Stimulated activated CD8-positive, alpha-beta memory T cell treated with anti-CD3 and anti-CD28 coated beads, Interleukin-7, amount 100 ng/mL, for 24 hours (primary cell): ENCODE measurements around the gene CPED1.

Experiments
- DNase-seq: peaks from one replicate; pipeline ENCODE4 v3.0.0-alpha.2; 2020; ENCODE audit warnings: low read depth

The CPED1 gene

DNA sequence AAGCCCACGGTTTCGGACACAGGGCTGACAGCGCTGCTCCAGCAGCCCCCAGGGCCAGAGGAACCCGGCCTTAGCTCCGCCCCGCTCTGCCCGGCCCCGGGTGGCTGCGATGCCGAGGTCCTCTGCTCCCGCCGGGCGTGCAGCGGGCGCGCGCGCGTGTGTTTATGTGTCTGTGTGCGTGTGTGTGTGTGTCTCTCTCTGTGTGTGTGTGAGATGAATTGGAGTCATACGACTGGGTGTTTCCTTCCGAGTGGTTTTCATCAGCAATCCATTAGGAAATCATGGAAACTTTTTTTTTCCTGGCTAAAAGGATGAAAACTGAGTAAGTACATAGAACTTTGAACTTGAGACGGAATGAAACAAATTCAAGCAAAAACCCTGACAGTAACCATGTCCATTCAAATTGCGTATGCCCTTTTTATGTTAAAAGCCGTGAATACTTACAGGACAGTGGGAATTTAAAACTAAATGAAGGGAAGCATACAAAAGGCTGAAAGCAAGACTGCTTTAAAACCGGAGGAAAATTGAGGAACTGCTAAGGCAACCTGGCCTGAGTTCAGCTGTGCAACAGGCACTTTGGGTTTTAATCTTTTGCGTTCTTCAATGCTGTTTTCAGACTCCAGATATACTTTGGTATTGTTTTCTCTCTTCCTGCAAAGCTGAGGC is at the start of gene CPED1:
Gene CPED1, plus strand, starts transcription at position 121 of the 666 bp plus-strand sequence. CDS start 911 bp downstream, outside the sequence.
- no peak for DNase-seq

DNA sequence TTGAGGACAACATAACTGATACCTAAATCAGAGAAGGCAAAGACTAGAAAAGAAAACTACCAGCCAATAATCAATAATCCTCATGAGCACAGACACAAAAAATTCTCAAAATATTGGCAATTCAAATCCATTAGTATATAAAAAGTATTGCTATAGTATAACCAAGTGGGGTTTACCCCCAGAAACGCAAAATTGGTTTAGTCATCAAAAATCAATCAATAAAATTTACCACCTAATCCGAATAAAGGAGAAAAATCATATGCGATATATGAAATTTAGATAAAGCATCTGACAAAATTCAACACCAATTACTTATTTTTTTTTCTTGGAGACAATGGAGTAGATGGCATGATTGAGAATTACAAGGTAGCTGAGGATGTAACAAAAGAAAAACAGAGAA is 49.2 kb upstream of the CPED1 start:
- no peak for DNase-seq

DNA sequence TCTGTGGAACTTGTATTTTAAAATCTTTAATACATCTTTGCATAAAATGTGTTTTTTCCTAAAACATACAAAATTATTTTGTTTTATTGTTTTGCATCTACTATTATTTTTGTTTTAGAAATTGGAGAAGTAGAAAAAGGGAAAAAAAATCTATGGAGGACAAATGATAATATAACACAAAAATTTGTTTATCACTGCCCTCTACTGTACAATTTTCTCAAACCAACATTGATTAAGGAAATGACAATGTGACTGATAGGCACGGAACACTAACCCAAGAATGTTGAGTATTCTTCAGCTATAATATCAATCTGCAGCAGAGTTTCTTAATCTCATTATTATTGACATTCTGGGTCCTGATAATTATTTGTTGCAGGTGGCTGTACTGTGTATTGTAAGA is 47.4 kb upstream of the CPED1 start:
- no peak for DNase-seq

- no peak for DNase-seq
Measured at GRCh38 chr7:120941856-120942255, 46.7 kb upstream of the CPED1 start.

- DNase-seq = no peak
Measured at GRCh38 chr7:120942861-120943260, 45.6 kb upstream of the CPED1 start.

DNA sequence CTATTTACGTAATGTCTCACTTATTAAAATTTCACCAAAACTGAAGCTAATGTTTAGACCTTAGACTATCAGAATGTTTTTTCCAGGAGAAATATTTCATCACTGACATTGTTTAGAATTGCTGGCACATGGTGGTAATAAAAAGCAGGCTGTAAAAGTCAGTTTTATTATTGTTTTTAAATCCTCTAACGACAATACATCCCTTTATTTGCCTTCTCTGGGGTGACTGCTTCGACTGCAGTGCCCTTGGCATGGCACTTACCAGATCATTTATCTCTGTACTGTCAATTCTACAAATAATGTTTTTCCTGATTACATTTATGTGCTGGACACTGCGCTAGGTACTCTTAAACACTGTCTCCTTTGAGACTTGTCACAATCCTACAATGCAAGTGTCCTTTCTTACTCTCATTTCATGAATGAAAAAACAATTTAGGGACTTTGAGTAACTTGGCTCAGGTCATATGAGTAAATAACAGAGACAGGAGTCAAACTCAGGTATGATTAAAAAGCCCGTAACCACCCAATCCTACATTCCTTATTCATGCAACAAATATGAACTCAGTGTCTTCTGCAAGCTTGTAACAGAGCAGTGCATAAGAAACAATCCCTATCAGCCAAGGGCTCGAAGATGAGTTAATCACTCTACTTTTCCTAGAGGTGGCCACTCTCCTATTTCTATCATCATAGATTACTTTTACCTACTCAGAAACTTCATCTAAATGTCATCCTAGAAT is 43.5 kb upstream of the CPED1 start:
- no peak for DNase-seq

DNA sequence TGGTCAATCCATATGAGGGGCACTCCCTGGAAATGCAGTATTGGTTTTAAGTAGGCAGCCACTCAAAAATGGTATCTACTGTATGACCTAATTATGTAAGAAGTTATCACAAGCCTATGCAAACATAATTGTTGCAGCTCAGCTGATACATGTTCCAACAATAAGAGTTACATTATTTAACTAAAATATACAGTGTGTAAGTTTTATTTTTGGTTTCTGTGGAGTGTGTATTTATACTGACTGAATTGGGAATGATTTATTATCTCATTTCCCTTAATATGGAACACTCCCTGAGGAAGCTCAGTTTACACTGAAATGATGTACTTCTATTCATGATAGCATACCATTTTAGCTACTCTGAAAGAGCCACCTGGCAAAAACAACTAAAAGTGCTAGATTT is 40.5 kb upstream of the CPED1 start:
- DNase-seq = no peak

DNA sequence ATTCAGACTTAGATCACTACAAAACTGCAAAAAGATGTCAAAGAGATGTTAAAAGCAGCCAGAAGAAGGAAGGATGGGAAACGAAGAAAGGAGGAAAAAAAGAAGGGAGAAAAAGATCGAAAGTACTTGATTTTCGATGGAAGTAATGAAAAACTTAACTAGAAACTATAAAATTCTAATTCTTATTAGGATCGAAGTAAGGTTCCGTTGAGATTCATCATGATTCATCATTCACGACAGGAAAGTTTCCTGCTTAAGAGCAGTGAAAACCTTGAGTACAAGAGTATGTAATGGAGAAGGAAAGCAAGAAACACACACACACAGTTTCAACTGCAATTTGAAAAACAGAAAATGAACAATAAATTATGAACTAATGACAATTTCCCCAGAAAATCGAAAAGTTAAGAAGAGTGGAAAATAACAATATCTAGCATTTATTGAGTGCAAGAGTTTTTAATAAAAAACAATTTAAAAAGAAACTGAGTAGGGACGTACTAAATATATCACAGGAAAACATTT is 39.1 kb upstream of the CPED1 start:
- no peak for DNase-seq

GRCh38 chr7:120949998-120950538 is 38.4 kb upstream of the CPED1 start:
- no peak for DNase-seq

DNA sequence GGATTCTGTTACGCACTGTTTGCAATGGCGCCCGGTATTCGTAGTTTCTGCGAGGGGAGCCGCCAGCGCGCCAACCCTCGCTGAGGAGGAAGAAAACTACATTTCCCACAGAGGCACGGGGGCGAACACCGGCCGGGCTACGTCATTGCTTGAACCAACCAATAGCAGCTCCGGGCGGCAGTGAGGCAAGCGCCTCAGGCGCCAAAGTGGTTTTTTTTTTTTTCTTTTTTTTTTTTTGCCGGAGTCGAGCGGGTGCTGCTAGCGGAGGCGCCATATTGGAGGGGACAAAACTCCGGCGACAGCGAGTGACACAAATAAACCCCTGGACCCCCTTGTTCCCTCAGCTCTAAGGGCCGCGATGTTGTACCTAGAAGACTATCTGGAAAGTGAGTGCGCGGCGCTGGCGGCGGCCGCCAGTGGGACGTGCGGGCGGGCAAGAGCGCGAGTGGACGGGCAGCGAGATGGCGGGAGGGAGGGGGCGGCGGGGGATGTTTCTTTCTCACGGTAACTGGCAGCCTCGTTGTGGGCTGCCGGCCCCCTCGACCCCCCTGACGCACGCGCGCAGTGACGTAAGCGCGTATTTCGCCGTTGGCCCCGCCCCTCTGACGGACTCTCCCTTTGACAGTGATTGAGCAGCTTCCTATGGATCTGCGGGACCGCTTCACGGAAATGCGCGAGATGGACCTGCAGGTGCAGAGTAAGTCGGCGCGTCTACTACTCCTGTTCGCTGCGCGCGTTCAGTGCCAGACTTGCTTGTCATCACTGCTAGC is 37.8 kb upstream of the CPED1 start, which contains the start of gene ING3:
Gene ING3, plus strand, starts transcription at position 239 of the 770 bp plus-strand sequence. Its CDS starts 120 bp downstream, at position 359.
- peak; percentile 96 for DNase-seq

DNA sequence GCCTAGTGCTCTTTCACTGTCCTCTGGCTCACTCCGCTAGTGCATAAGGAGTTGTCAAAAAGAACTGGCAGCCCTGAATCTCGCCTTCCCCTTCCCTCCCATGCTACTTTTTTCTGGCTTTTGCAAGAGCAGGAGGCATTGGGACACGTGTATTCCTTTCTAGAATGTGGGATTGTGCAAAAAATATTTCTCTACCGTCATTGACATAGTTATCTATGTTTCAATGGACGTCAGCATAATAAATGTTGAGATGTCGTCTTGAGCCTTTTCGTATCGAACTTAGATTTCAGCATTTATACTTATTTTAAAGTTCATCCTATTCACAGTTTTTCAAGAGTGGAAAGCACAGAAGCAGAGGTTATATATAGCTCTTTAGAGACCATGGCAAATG is 37.2 kb upstream of the CPED1 start:
- DNase-seq = no peak

GRCh38 chr7:120951826-120952225 is 36.7 kb upstream of the CPED1 start:
- no peak for DNase-seq

DNA sequence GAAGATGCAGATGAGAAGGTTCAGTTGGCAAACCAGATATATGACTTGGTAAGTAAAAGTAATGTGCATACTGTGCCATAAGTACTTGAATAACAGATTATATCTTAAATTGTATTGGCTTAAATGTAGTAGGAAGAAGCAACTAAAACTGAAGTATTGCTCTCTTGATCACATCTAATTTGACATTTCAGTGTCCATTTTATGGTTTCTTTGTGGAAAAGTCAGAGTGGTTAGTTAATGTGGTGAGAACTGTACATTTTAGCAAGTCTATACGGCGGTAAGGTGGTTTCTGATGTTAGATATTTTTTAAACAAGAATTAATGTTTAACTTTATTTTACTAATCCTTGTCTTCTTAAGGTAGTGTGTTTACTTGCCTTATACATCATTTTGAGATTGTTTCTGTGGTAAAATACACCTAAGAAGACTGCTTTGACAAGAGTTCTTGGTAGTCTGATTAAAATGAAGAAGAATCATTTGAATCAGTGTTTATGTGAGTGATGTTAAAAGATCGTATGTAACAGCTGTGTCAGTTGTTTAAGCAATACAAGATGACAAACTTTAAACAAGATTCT is 32.8 kb upstream of the CPED1 start:
- DNase-seq = no peak

DNA sequence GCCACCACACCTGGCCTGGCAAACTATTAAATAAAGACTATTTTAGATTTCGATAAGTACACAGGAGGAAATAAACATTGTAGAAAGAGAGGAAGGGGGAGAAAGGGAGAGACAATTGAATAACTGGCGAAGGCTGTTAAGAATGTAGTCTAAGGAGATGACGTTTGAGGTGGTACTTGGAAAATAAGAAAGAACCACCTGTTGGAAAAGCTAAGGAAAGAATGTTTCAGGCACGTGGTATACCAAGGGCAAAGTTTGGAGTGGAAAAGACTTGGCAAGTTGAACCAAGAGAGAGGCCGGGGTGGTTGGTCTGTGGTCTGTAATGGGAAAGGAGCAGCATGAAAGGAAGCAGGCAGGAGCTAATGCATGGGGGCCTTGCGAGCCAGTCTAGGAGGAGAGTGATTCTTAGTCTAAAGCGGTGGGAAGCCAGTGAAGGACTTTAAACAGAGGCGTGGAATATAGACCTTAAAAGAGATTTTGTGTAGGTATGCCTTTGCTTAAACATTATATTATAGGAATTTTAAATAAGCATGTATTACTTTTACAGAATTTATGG is 28.5 kb upstream of the CPED1 start:
- no peak for DNase-seq

- no peak for DNase-seq
Measured at GRCh38 chr7:120960714-120961113, 27.8 kb upstream of the CPED1 start.

DNA sequence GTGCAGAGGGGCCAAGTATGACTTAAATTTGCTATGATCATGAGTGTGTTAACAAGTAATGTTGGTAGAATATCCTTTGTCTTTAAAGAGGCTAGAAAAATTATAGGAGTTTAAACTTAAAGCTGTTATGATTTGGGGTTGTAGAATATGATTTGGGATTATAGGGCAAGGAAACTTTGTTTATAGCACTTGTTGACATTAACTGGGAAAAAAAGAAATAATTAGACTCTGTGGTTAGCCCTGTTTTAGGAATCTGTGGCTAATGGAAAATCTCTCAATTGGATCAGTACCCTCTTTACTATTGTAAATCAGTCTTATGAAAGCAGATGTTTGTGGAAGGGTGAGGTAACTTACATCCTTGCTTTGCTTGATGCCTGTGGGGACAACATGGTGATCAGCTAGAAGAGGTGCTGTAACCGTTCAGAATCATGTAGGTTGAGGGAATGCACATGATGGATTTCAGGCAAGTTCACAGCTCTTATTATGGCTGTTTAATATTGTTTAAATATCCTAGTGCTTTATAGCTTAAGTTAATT is 26.8 kb upstream of the CPED1 start:
- no peak for DNase-seq

GRCh38 chr7:120964088-120964487 is 24.4 kb upstream of the CPED1 start:
- DNase-seq = no peak

DNA sequence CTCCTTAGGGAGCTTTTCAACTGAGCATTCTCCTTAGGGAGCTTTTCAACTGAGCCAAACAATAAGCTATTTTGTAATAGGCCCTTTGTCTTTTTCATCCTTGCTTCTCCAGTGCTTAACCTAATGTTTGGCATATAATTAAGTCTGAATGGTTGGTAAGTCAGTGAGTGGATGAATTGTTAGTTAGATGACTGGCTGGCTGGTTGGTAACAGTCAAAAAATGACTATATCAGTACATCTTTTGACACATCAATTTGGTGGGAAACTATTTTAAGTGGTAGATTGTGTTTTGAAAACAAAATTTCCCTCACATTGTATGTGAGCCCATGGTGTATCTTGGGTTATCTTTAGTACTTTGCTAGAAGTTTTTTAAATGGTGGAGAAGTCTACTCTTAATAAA is 21.6 kb upstream of the CPED1 start:
- no peak for DNase-seq

DNA sequence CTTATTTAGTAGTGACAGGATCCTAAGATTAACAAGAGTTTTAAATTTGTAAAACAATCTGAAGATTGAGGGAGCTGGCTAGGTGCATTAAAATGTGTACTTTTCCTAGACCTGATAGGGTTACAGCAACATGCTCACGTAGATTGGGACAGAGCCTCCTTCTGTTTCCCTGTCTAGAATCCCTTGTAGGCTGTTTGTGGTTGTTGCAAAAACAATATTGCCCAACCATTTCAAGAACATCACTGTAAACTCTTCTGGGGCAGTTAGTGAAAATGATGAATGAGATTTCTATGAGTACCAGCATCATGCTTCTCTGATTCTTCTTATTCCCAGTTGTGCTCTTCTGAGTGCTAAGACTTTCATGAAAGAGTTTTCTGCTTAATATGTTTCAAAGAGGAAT is 14.7 kb upstream of the CPED1 start:
- no peak for DNase-seq

- no peak for DNase-seq
Measured at GRCh38 chr7:120979765-120980499, 8.6 kb upstream of the CPED1 start.

- DNase-seq = no peak
Measured at GRCh38 chr7:120981117-120981516, 7.4 kb upstream of the CPED1 start.
